SIG-M5 (cell line): ENCODE data around the gene MRC2.
"Not testable (repeated sequence)": the region's sequence is repeated elsewhere in the genome, so short reads cannot be mapped to it uniquely, and the experiment has no call there.

ENCODE experiments used
- DNase-seq: peaks from one replicate; lab custom pipeline; 2025; lab: John Stamatoyannopoulos, UW

MRC2 gene

GRCh38 chr17:62679866-62680377 is 52.5 kb downstream of the MRC2 start:
- no peak for DNase-seq

- no peak for DNase-seq
Measured at GRCh38 chr17:62680541-62681052, 53.1 kb downstream of the MRC2 start.

- no peak for DNase-seq
Measured at GRCh38 chr17:62681061-62681938, 53.8 kb downstream of the MRC2 start.

- no peak for DNase-seq
Measured at GRCh38 chr17:62681939-62682381, 54.5 kb downstream of the MRC2 start.

GRCh38 chr17:62684179-62684578 is 56.7 kb downstream of the MRC2 start:
- DNase-seq, result no peak

GRCh38 chr17:62687997-62688396 is 60.5 kb downstream of the MRC2 start:
- DNase-seq, result no peak

- no peak for DNase-seq
Measured at GRCh38 chr17:62688398-62689160, 61.1 kb downstream of the MRC2 start.

GRCh38 chr17:62689441-62690167 is 62.1 kb downstream of the MRC2 start:
- no peak for DNase-seq

GRCh38 chr17:62690168-62690897 is 62.9 kb downstream of the MRC2 start:
- no peak for DNase-seq

GRCh38 chr17:62691589-62691915 is 64.1 kb downstream of the MRC2 start:
- DNase-seq, result not testable (repeated sequence)

GRCh38 chr17:62692159-62692651 is 64.7 kb downstream of the MRC2 start:
- DNase-seq, result no peak

GRCh38 chr17:62692721-62693431 is 65.4 kb downstream of the MRC2 start:
- no peak for DNase-seq

- DNase-seq, result no peak
Measured at GRCh38 chr17:62693616-62694409, 66.3 kb downstream of the MRC2 start.

- not testable (repeated sequence) for DNase-seq
Measured at GRCh38 chr17:62695093-62695738, 67.7 kb downstream of the MRC2 start.

GRCh38 chr17:62696256-62696655 is 68.8 kb downstream of the MRC2 start:
- no peak for DNase-seq

GRCh38 chr17:62696726-62697490 is 69.4 kb downstream of the MRC2 start:
- DNase-seq, result no peak

GRCh38 chr17:62698459-62698858 is 71.0 kb downstream of the MRC2 start:
- DNase-seq, result not testable (repeated sequence)

- DNase-seq, result no peak
Measured at GRCh38 chr17:62700964-62701705, 73.7 kb downstream of the MRC2 start.
